Mesothelial cell of epicardium (in vitro differentiated cells): ENCODE data around the gene MAB21L3. TPM values are rescaled to one million over a fixed set of nuclear protein-coding genes. Genes with fewer than 3 reads are reported as not detected.

Experiments used
- DNase-seq, 2 experiments: peaks; one replicate each; pipeline ENCODE4 v3.0.0; 2021; ENCODE audit warnings: low spot score in 2 of 2; ENCODE audit not compliant: unreplicated experiment in 2 of 2
- H3K27ac Mint-ChIP-seq: 2 replicates; pipeline ENCODE4 v1.8.0; 2021; ENCODE audit warnings: mixed read lengths
- H3K27me3 Mint-ChIP-seq: 2 replicates; pipeline ENCODE4 v1.8.0; 2021; ENCODE audit warnings: low read depth, mixed read lengths
- H3K36me3 Mint-ChIP-seq: 2 replicates; pipeline ENCODE4 v1.8.0; 2021; ENCODE audit warnings: mixed read lengths
- H3K4me1 Mint-ChIP-seq: 2 replicates; pipeline ENCODE4 v1.8.0; 2021; ENCODE audit warnings: mixed read lengths
- H3K4me3 Mint-ChIP-seq: 2 replicates; pipeline ENCODE4 v1.8.0; 2021; ENCODE audit warnings: mild to moderate bottlenecking, moderate library complexity, mixed read lengths
- H3K9me3 Mint-ChIP-seq: 2 replicates; pipeline ENCODE4 v1.8.0; 2021; ENCODE audit warnings: mixed read lengths
- CTCF ChIP-seq: fragments of 200-600 bp; sonication (generic); IDR thresholded peaks from one replicate; pipeline ENCODE4 v1.5.0; 2021; ENCODE audit warnings: antibody characterized with exemption; ENCODE audit not compliant: unreplicated experiment
- total RNA-seq: library from RNA; stranded (reverse); gene quantifications from 3 replicates; pipeline ENCODE4 v1.2.1, GENCODE V29; 2021

The MAB21L3 gene
- total RNA-seq, 1 donor from 2014 or later, result 0.16 TPM

- no peaks in the 10 kb centered on the region for H3K4me1 Mint-ChIP-seq
- no peaks in the 10 kb centered on the region for H3K27me3 Mint-ChIP-seq
- no peak overlapping the region for H3K27ac Mint-ChIP-seq
- peaks cover 9% of the 10 kb centered on the region for H3K9me3 Mint-ChIP-seq
- DNase-seq, result no peak
- peaks cover 4% of the 10 kb centered on the region for H3K36me3 Mint-ChIP-seq
- no peak overlapping the region for H3K4me3 Mint-ChIP-seq
- no peak for TF ChIP-seq CTCF
These were observed 11.8 kb upstream of the MAB21L3 start for GRCh38 chr1:116099379-116099778.

- Mint-ChIP-seq H3K27ac (no peak overlapping the region), H3K36me3 (peaks cover 4% of the 10 kb centered on the region), H3K9me3 (peaks cover 6% of the 10 kb centered on the region), H3K4me3 (no peak overlapping the region), H3K27me3 (no peaks in the 10 kb centered on the region), H3K4me1 (no peaks in the 10 kb centered on the region)
- no peak for DNase-seq
- TF ChIP-seq CTCF, result no peak
These were observed 11.3 kb upstream of the MAB21L3 start for GRCh38 chr1:116099919-116100318.

- no peaks in the 10 kb centered on the region for H3K27me3 Mint-ChIP-seq
- no peak for TF ChIP-seq CTCF
- peaks cover 4% of the 10 kb centered on the region for H3K4me1 Mint-ChIP-seq
- no peaks in the 10 kb centered on the region for H3K36me3 Mint-ChIP-seq
- no peak overlapping the region for H3K27ac Mint-ChIP-seq
- H3K9me3 Mint-ChIP-seq, result no peaks in the 10 kb centered on the region
- DNase-seq, result no peak
- no peak overlapping the region for H3K4me3 Mint-ChIP-seq
These were observed 6.5 kb upstream of the MAB21L3 start for GRCh38 chr1:116104667-116105066.

GRCh38 chr1:116105996-116106395 lies 5.2 kb upstream of the MAB21L3 start:
- Mint-ChIP-seq H3K27ac (no peak overlapping the region), H3K27me3 (no peaks in the 10 kb centered on the region), H3K4me3 (no peak overlapping the region), H3K4me1 (peaks cover 11% of the 10 kb centered on the region), H3K36me3 (no peaks in the 10 kb centered on the region), H3K9me3 (no peaks in the 10 kb centered on the region)
- TF ChIP-seq CTCF, result no peak
- DNase-seq, result no peak

- no peak for TF ChIP-seq CTCF
- DNase-seq, result no peak
- H3K36me3 Mint-ChIP-seq, result no peaks in the 10 kb centered on the region
- H3K27ac Mint-ChIP-seq, result no peak overlapping the region
- no peak overlapping the region for H3K4me3 Mint-ChIP-seq
- peaks cover 15% of the 10 kb centered on the region for H3K4me1 Mint-ChIP-seq
- no peaks in the 10 kb centered on the region for H3K27me3 Mint-ChIP-seq
- H3K9me3 Mint-ChIP-seq, result no peaks in the 10 kb centered on the region
These were observed 4.6 kb upstream of the MAB21L3 start for GRCh38 chr1:116106646-116107045.

GRCh38 chr1:116107371-116107770 lies 3.8 kb upstream of the MAB21L3 start:
- DNase-seq, result no peak
- H3K4me1 Mint-ChIP-seq, result peaks cover 20% of the 10 kb centered on the region
- H3K27me3 Mint-ChIP-seq, result no peaks in the 10 kb centered on the region

More at GRCh38 chr1:116107371-116107770, 3.8 kb upstream of the MAB21L3 start:
- Mint-ChIP-seq H3K4me3 (no peak overlapping the region), H3K36me3 (no peaks in the 10 kb centered on the region), H3K27ac (no peak overlapping the region), H3K9me3 (no peaks in the 10 kb centered on the region)
- no peak for TF ChIP-seq CTCF
